GM23248 (cell line): ENCODE results near the gene RGS9.

ENCODE experiments used
- EZH2 ChIP-seq: fragments of 200-600 bp; sonication (generic); IDR thresholded peaks from 2 replicates; pipeline ENCODE4 v1.6.1; 2018; ENCODE audit warnings: antibody characterized with exemption, mild to moderate bottlenecking; ENCODE audit not compliant: insufficient read depth, poor library complexity, severe bottlenecking
- EZH2phosphoT487 ChIP-seq: fragments of 200-600 bp; sonication (generic); IDR thresholded peaks from 2 replicates; pipeline ENCODE4 v1.6.1; 2018; ENCODE audit warnings: antibody characterized with exemption, moderate library complexity, mild to moderate bottlenecking, low read depth; ENCODE audit not compliant: insufficient read depth

DNA sequence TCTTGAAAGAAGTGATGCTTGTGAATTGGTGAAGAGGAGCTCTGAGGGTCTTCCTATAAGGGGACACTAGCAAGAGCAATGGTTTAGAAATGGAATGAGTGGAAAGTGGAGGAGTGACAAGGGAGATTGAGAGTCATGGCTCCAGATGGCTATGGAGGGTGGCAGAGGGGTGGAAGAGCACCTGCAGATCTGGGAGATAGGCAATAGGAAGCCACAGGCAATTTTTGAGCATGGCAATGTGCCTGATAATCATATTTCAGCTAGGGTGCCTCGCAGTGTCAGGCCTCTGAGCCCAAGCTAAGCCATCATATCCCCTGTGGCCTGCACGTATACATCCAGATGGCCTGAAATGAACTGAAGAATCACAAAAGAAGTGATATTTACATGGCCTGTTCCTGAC, 21.5 kb downstream of the RGS9 start:
- TF ChIP-seq EZH2 (no peak), EZH2phosphoT487 (no peak)
